Measurements from ENCODE around the gene CCNL2. TPM values are rescaled to one million over a fixed set of nuclear protein-coding genes. Genes with fewer than 3 reads are reported as not detected.

Gene CCNL2
- total and polyA plus RNA-seq, 2 experiments from 2014 or later = 115 to 146 TPM

- Mint-ChIP-seq H3K27me3 (ENCODE audit: insufficient read depth, low read depth, poor library complexity) (peaks cover 12% of the 10 kb centered on the region), H3K4me1 (peaks cover 26% of the 10 kb centered on the region), H3K36me3 (ENCODE audit: low read depth) (peaks cover 4% of the 10 kb centered on the region; the same call in 2 of the 3 replicates), H3K27ac (no peak overlapping the region), H3K4me3 (peak overlapping the region; percentile 83), H3K9me3 (no peaks in the 10 kb centered on the region)
- H3K79me2 ChIP-seq (replicated peaks; ENCODE audit: insufficient read depth) = 0 out of 2 replicates have a peak, but pooled peaks cover 2% of the 10 kb centered on the region
- H3K4me2 ChIP-seq = peak overlapping the region; percentile 88
- peaks cover 26% of the 10 kb centered on the region for H3K4me1 ChIP-seq (ENCODE audit: insufficient read depth)
- H3K4me3 ChIP-seq = peak overlapping the region; percentile 68
- peaks cover 17% of the 10 kb centered on the region for H3F3A ChIP-seq (replicated peaks; ENCODE audit: low read depth)
- H3K27me3 ChIP-seq (ENCODE audit: insufficient read depth) = no peaks in the 10 kb centered on the region
- H3K27ac ChIP-seq (ENCODE audit: low read depth) = no peak overlapping the region
- ATAC-seq (no peak), DNase-seq (ENCODE audit: low spot score) (no peak)
- no peaks in the 10 kb centered on the region for H3K36me3 ChIP-seq (ENCODE audit: insufficient read depth)
- no peaks in the 10 kb centered on the region for H4K20me1 ChIP-seq (replicated peaks; ENCODE audit: insufficient read depth)
- no peaks in the 10 kb centered on the region for H3K9me2 ChIP-seq (ENCODE audit: insufficient read depth)
- H2AFZ ChIP-seq = no peak overlapping the region
- TF ChIP-seq STAT1 (IDR thresholded peaks at IDR 0.05; ENCODE audit: unreplicated experiment) (no peak), ETS1 (IDR thresholded peaks at IDR 0.05) (no peak), EZH2 (IDR thresholded peaks at IDR 0.05; ENCODE audit: low read depth, unreplicated experiment) (no peak), CREB1 (CRISPR knock-in tag; IDR thresholded peaks at IDR 0.05; ENCODE audit: low read depth) (no peak), EZH2phosphoT487 (IDR thresholded peaks at IDR 0.05; ENCODE audit: unreplicated experiment) (no peak), POLR2AphosphoS5 (IDR thresholded peaks at IDR 0.05; ENCODE audit: low read depth) (no peak), REST (IDR thresholded peaks at IDR 0.05; ENCODE audit: unreplicated experiment) (no peak), ZNF114 (CRISPR knock-in tag; IDR thresholded peaks at IDR 0.05) (no peak), JUNB (IDR thresholded peaks at IDR 0.05; ENCODE audit: unreplicated experiment) (no peak), CTCF (conservative IDR thresholded peaks at IDR 0.05; ENCODE audit: low read depth in 2 of 2) (no peak), ZNF331 (CRISPR knock-in tag; IDR thresholded peaks at IDR 0.05; ENCODE audit: low read depth) (no peak), NANOG (IDR thresholded peaks at IDR 0.05; ENCODE audit: borderline replicate concordance) (no peak), ZNF462 (CRISPR knock-in tag; IDR thresholded peaks at IDR 0.05) (no peak)
Observed at GRCh38 chr1:1436630-1437032, 37.5 kb upstream of the CCNL2 start.
